D721Med (cell line): ENCODE data around the gene STK10.

Experiments used
- DNase-seq: peaks from one replicate; pipeline ENCODE4 v3.0.0; 2011; ENCODE audit warnings: low spot score; ENCODE audit not compliant: insufficient read length
- FAIRE-seq: peaks from 2 replicates; lab custom pipeline; 2011; peaks lifted over from hg19 to GRCh38; lab: Jason Lieb, UNC
- CTCF ChIP-seq: IDR thresholded peaks from 2 replicates; pipeline ENCODE4 v1.5.1; 2012; ENCODE audit warnings: mild to moderate bottlenecking, control low read depth; ENCODE audit not compliant: insufficient read depth; ENCODE audit errors: missing control alignments

STK10 gene

GRCh38 chr5:172007175-172008110 lies 180.6 kb downstream of the STK10 start:
- DNase-seq (no peak), FAIRE-seq (no peak)
- TF ChIP-seq CTCF = no peak

GRCh38 chr5:172006321-172007174 lies 181.5 kb downstream of the STK10 start, which contains the start of gene FBXW11:
FBXW11 (minus strand) TSS chr5:172006638; CDS start chr5:172006502, 136 bp downstream.
- peak; percentile 53 for DNase-seq
- no peak for FAIRE-seq
- no peak for TF ChIP-seq CTCF

- no peak for TF ChIP-seq CTCF
- FAIRE-seq = no peak
- DNase-seq = no peak
These were observed 182.2 kb downstream of the STK10 start for GRCh38 chr5:172005708-172006320.

GRCh38 chr5:172004824-172005237 lies 183.2 kb downstream of the STK10 start:
- TF ChIP-seq CTCF = no peak
- DNase-seq (no peak), FAIRE-seq (no peak)

- FAIRE-seq (no peak), DNase-seq (no peak)
- TF ChIP-seq CTCF = no peak
These were observed 184.3 kb downstream of the STK10 start for GRCh38 chr5:172003746-172004145.

GRCh38 chr5:172002840-172003512 lies 185.0 kb downstream of the STK10 start:
- DNase-seq = no peak
- no peak for TF ChIP-seq CTCF
- FAIRE-seq = no peak
